ENCODE data around the gene OPA3.

Gene OPA3

GRCh38 chr19:45592366-45592765 lies 7.8 kb upstream of the OPA3 start:
- no peak overlapping the region for H3K27ac Mint-ChIP-seq
- peaks cover 89% of the 10 kb centered on the region for H3K27me3 Mint-ChIP-seq (ENCODE audit: low read depth, poor library complexity)
- no peak for TF ChIP-seq CTCF (IDR thresholded peaks at IDR 0.05)
- DNase-seq: no peak
- H3K36me3 Mint-ChIP-seq (ENCODE audit: low read depth): no peaks in the 10 kb centered on the region
- peaks cover 4% of the 10 kb centered on the region for H3K9me3 Mint-ChIP-seq
- H3K4me3 Mint-ChIP-seq: no peak overlapping the region
- peaks cover 21% of the 10 kb centered on the region for H3K4me1 Mint-ChIP-seq

GRCh38 chr19:45591638-45592005 lies 7.0 kb upstream of the OPA3 start:
- TF ChIP-seq CTCF (IDR thresholded peaks at IDR 0.05): no peak
- H3K36me3 Mint-ChIP-seq (ENCODE audit: low read depth): no peaks in the 10 kb centered on the region
- H3K4me1 Mint-ChIP-seq: peaks cover 19% of the 10 kb centered on the region
- no peak for DNase-seq
- peaks cover 4% of the 10 kb centered on the region for H3K9me3 Mint-ChIP-seq
- no peak overlapping the region for H3K4me3 Mint-ChIP-seq
- peaks cover 82% of the 10 kb centered on the region for H3K27me3 Mint-ChIP-seq (ENCODE audit: low read depth, poor library complexity)
- no peak overlapping the region for H3K27ac Mint-ChIP-seq

GRCh38 chr19:45591004-45591637 lies 6.5 kb upstream of the OPA3 start:
- Mint-ChIP-seq H3K27me3 (ENCODE audit: low read depth, poor library complexity) (peaks cover 77% of the 10 kb centered on the region), H3K36me3 (ENCODE audit: low read depth) (no peaks in the 10 kb centered on the region)
- DNase-seq: peak; percentile 67

GRCh38 chr19:45590300-45591003 lies 5.8 kb upstream of the OPA3 start:
- Mint-ChIP-seq H3K4me1 (peaks cover 21% of the 10 kb centered on the region), H3K4me3 (no peak overlapping the region), H3K27me3 (ENCODE audit: low read depth, poor library complexity) (peaks cover 72% of the 10 kb centered on the region), H3K27ac (no peak overlapping the region), H3K9me3 (peaks cover 4% of the 10 kb centered on the region), H3K36me3 (ENCODE audit: low read depth) (no peaks in the 10 kb centered on the region)
- no peak for DNase-seq
- no peak for TF ChIP-seq CTCF (IDR thresholded peaks at IDR 0.05)

More at GRCh38 chr19:45591004-45591637, 6.5 kb upstream of the OPA3 start:
- H3K9me3 Mint-ChIP-seq: peaks cover 4% of the 10 kb centered on the region
- peaks cover 19% of the 10 kb centered on the region for H3K4me1 Mint-ChIP-seq
- no peak overlapping the region for H3K27ac Mint-ChIP-seq
- TF ChIP-seq CTCF (IDR thresholded peaks at IDR 0.05): peak; percentile 33
- no peak overlapping the region for H3K4me3 Mint-ChIP-seq

GRCh38 chr19:45589768-45590167 lies 5.2 kb upstream of the OPA3 start:
- DNase-seq: no peak
- peaks cover 4% of the 10 kb centered on the region for H3K9me3 Mint-ChIP-seq
- peaks cover 27% of the 10 kb centered on the region for H3K4me1 Mint-ChIP-seq
- no peak overlapping the region for H3K27ac Mint-ChIP-seq
- H3K27me3 Mint-ChIP-seq (ENCODE audit: low read depth, poor library complexity): peaks cover 67% of the 10 kb centered on the region
- no peak overlapping the region for H3K4me3 Mint-ChIP-seq
- H3K36me3 Mint-ChIP-seq (ENCODE audit: low read depth): no peaks in the 10 kb centered on the region
- no peak for TF ChIP-seq CTCF (IDR thresholded peaks at IDR 0.05)

GRCh38 chr19:45587873-45588272 lies 3.3 kb upstream of the OPA3 start:
- DNase-seq: no peak
- Mint-ChIP-seq H3K4me3 (no peak overlapping the region), H3K9me3 (peaks cover 4% of the 10 kb centered on the region), H3K4me1 (peaks cover 39% of the 10 kb centered on the region), H3K27ac (peak overlapping the region; percentile 80), H3K27me3 (ENCODE audit: low read depth, poor library complexity) (peaks cover 53% of the 10 kb centered on the region), H3K36me3 (ENCODE audit: low read depth) (no peaks in the 10 kb centered on the region)
- no peak for TF ChIP-seq CTCF (IDR thresholded peaks at IDR 0.05)
